HepG2 (cell line): ENCODE data around the gene GPS2. TPM values are rescaled to one million over a fixed set of nuclear protein-coding genes. Genes with fewer than 3 reads are reported as not detected.
A peak's percentile ranks its signal among the peaks of the same experiment; 100 is the strongest.

Experiments used
- E2F1 ChIP-seq: sonication (generic); formaldehyde crosslinking; IDR thresholded peaks from 2 replicates; pipeline ENCODE4 v1.5.0; 2020; ENCODE audit warnings: missing genetic modification reagents
- FOXK2 ChIP-seq: fragments of 450-650 bp; IDR thresholded peaks from 2 replicates; pipeline ENCODE4 v1.6.1; 2016
- HDAC6 ChIP-seq: fragments of 200-600 bp; sonication (generic); IDR thresholded peaks from 2 replicates; pipeline ENCODE4 v1.7.0; 2017; ENCODE audit warnings: mild to moderate bottlenecking, antibody characterized with exemption, low read length, low read depth
- MBD4 ChIP-seq: IDR thresholded peaks from 2 replicates; pipeline ENCODE4 v1.6.1; 2012; ENCODE audit warnings: low read length, inconsistent platforms, borderline replicate concordance
- NFRKB ChIP-seq: fragments of 450-650 bp; IDR thresholded peaks from 2 replicates; pipeline ENCODE4 v1.6.1; 2017
- SAP130 ChIP-seq: IDR thresholded peaks from 2 replicates; pipeline ENCODE4 v1.6.1; 2016; ENCODE audit warnings: low read depth
- SNRNP70 ChIP-seq: fragments of 200-400 bp; formaldehyde crosslinking; IDR thresholded peaks from 2 replicates; pipeline ENCODE4 v1.6.1; 2017; ENCODE audit warnings: mild to moderate bottlenecking, low read depth, low read length, moderate library complexity
- TOE1 ChIP-seq: sonication (generic); formaldehyde crosslinking; IDR thresholded peaks from 2 replicates; pipeline ENCODE4 v1.4.0; 2020; ENCODE audit warnings: mild to moderate bottlenecking, missing genetic modification reagents
- XBP1 ChIP-seq: sonication (generic); formaldehyde crosslinking; IDR thresholded peaks from 2 replicates; pipeline ENCODE4 v1.5.0; 2020; ENCODE audit warnings: missing genetic modification reagents
- ZBTB49 ChIP-seq: sonication (generic); formaldehyde crosslinking; IDR thresholded peaks from 2 replicates; pipeline ENCODE4 v1.4.0; 2020; ENCODE audit warnings: missing genetic modification reagents, borderline replicate concordance
- ZKSCAN8 ChIP-seq: IDR thresholded peaks from 2 replicates; pipeline ENCODE4 v1.6.1; 2016; ENCODE audit warnings: borderline replicate concordance, missing genetic modification reagents, missing compliant biosample characterization
- ZNF564 ChIP-seq: sonication (generic); formaldehyde crosslinking; IDR thresholded peaks from 2 replicates; pipeline ENCODE4 v1.8.1; 2023; ENCODE audit warnings: mild to moderate bottlenecking, missing genetic modification reagents
- ZNF619 ChIP-seq: sonication (generic); formaldehyde crosslinking; IDR thresholded peaks from 2 replicates; pipeline ENCODE4 v1.4.0; 2020; ENCODE audit warnings: mild to moderate bottlenecking, missing genetic modification reagents
- ZNF678 ChIP-seq: sonication (generic); formaldehyde crosslinking; IDR thresholded peaks from 2 replicates; pipeline ENCODE4 v1.4.0; 2020; ENCODE audit warnings: mild to moderate bottlenecking, missing genetic modification reagents
- ZNF746 ChIP-seq: sonication (generic); formaldehyde crosslinking; IDR thresholded peaks from 2 replicates; pipeline ENCODE4 v1.8.0; 2022; ENCODE audit warnings: mild to moderate bottlenecking, missing genetic modification reagents
- ZZZ3 ChIP-seq: sonication (generic); formaldehyde crosslinking; IDR thresholded peaks from 2 replicates; pipeline ENCODE4 v1.4.0; 2020; ENCODE audit warnings: missing genetic modification reagents, mild to moderate bottlenecking, borderline replicate concordance
- polyA plus RNA-seq, 8 experiments: library from polyadenylated mRNA; depleted of rRNA in 3 of 8; stranded (reverse) in 7 of 8; unstranded in 1 of 8; fragments of >200 nt; fragmentation: Illumina TruSeq in 4 of 8; extraction: Trizol in 4 of 8; gene quantifications; 2 replicates each; pipeline versions ENCODE4 v1.2.1 to v1.2.3, GENCODE V29; 2011 to 2016; ENCODE audit warnings: low read depth in 4 of 8, missing spikeins in 1 of 8, mixed read lengths in 1 of 8; ENCODE audit not compliant: insufficient read depth in 1 of 8
- total RNA-seq, 5 experiments: library from RNA; depleted of rRNA; stranded (reverse); fragments of >200 nt; fragmentation: Illumina TruSeq; extraction: Trizol; gene quantifications; 2 replicates each; pipeline ENCODE4 v1.2.3, GENCODE V29; 2016; ENCODE audit warnings: low read depth in 1 of 5
- TF ChIP-seq, protein P1 (sequence below): sonication (generic); formaldehyde crosslinking; IDR thresholded peaks from 2 replicates; pipeline ENCODE4 v1.4.0; 2020; ENCODE audit warnings: missing genetic modification reagents, mild to moderate bottlenecking, borderline replicate concordance
- TF ChIP-seq, protein P2 (sequence below): sonication (generic); formaldehyde crosslinking; IDR thresholded peaks from 2 replicates; pipeline ENCODE4 v1.4.0; 2020; ENCODE audit warnings: missing genetic modification reagents, borderline replicate concordance

GPS2 gene
- total and polyA plus RNA-seq, 2 of the 13 experiments (the other 11 are each of a cell fraction or from before 2014, with no cell fraction given): 58.0 to 59.4 TPM

DNA sequence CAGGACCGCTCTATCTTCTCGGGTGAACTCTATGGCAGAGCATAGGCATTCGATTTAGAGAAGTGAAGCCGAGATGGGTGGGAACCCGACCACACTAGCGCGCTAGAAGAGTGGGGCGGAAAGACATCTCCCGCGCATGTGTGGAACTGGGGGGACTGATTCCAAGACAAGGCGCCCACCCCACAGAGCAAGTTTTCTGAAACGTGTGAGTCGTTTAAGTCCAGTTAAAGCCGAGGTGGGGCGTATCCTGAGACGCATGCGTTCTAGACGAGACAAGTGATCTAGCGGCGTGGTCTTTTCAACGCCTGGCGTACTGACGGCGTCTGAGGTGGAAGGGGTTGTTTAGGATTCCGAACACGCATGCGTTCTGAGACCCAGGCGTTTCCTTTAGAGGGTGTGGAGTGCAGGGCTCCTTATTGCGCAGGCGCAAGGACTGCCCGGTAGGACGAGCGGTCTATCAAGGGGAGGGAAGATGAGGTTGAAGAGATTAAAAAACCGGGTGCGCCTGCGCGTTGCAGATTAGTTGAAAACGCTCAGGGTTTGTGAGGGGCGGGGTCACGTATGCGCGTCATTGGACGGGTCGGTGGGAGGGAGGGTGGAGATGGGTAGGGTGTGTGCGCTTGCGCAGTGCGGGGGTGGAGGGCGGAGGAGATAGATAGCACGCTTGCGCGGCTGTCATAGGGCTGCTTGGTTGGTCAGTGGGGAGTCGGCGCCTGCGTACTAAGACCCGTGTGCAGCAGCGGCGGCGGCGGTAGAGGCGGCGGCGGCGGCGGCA is 8.1 kb downstream of the GPS2 start, which contains the start of gene EIF5A (continued):
- TF ChIP-seq ZNF746 (CRISPR knock-in tag) (no peak), ZBTB49 (CRISPR knock-in tag) (no peak), ZNF619 (CRISPR knock-in tag) (no peak; the same call in 1 of the 2 replicates), ZNF678 (CRISPR knock-in tag) (no peak), SAP130 (CRISPR knock-in tag) (peak; percentile 84), NFRKB (no peak), ZKSCAN8 (no peak), ZZZ3 (CRISPR knock-in tag) (no peak), HDAC6 (no peak), SNRNP70 (no peak), FOXK2 (peak; percentile 72; the same call in 1 of the 2 replicates), ZNF564 (no peak), TOE1 (CRISPR knock-in tag) (0 out of 2 replicates have a peak, but pooled peaks have one; percentile 45), E2F1 (CRISPR knock-in tag) (no peak; the same call in 1 of the 2 replicates), MBD4 (no peak), XBP1 (CRISPR knock-in tag) (no peak)
- TF ChIP-seq, protein P1, sequence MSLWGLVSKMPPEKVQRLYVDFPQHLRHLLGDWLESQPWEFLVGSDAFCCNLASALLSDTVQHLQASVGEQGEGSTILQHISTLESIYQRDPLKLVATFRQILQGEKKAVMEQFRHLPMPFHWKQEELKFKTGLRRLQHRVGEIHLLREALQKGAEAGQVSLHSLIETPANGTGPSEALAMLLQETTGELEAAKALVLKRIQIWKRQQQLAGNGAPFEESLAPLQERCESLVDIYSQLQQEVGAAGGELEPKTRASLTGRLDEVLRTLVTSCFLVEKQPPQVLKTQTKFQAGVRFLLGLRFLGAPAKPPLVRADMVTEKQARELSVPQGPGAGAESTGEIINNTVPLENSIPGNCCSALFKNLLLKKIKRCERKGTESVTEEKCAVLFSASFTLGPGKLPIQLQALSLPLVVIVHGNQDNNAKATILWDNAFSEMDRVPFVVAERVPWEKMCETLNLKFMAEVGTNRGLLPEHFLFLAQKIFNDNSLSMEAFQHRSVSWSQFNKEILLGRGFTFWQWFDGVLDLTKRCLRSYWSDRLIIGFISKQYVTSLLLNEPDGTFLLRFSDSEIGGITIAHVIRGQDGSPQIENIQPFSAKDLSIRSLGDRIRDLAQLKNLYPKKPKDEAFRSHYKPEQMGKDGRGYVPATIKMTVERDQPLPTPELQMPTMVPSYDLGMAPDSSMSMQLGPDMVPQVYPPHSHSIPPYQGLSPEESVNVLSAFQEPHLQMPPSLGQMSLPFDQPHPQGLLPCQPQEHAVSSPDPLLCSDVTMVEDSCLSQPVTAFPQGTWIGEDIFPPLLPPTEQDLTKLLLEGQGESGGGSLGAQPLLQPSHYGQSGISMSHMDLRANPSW (CRISPR knock-in tag): no peak
- TF ChIP-seq, protein P2, sequence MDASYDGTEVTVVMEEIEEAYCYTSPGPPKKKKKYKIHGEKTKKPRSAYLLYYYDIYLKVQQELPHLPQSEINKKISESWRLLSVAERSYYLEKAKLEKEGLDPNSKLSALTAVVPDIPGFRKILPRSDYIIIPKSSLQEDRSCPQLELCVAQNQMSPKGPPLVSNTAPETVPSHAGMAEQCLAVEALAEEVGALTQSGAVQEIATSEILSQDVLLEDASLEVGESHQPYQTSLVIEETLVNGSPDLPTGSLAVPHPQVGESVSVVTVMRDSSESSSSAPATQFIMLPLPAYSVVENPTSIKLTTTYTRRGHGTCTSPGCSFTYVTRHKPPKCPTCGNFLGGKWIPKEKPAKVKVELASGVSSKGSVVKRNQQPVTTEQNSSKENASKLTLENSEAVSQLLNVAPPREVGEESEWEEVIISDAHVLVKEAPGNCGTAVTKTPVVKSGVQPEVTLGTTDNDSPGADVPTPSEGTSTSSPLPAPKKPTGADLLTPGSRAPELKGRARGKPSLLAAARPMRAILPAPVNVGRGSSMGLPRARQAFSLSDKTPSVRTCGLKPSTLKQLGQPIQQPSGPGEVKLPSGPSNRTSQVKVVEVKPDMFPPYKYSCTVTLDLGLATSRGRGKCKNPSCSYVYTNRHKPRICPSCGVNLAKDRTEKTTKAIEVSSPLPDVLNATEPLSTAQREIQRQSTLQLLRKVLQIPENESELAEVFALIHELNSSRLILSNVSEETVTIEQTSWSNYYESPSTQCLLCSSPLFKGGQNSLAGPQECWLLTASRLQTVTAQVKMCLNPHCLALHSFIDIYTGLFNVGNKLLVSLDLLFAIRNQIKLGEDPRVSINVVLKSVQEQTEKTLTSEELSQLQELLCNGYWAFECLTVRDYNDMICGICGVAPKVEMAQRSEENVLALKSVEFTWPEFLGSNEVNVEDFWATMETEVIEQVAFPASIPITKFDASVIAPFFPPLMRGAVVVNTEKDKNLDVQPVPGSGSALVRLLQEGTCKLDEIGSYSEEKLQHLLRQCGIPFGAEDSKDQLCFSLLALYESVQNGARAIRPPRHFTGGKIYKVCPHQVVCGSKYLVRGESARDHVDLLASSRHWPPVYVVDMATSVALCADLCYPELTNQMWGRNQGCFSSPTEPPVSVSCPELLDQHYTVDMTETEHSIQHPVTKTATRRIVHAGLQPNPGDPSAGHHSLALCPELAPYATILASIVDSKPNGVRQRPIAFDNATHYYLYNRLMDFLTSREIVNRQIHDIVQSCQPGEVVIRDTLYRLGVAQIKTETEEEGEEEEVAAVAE (CRISPR knock-in tag): no peak
